Natural killer cell (primary cell): ENCODE data around the gene AURKAIP1. TPM values are rescaled to one million over a fixed set of nuclear protein-coding genes. Genes with fewer than 3 reads are reported as not detected.
A peak's percentile ranks its signal among the peaks of the same experiment; 100 is the strongest.

Experiments used
- ATAC-seq, 3 donors: fragments of 150-1000 bp in 2 of 3; fragments of 200-7000 bp in 1 of 3; cut with Tn5 transposase; 1 replicate in 1 of 3; 2 replicates in 2 of 3; pipeline ENCODE4 v1.10.0; 2021; ENCODE audit warnings: mild to moderate bottlenecking in 2 of 3, moderate library complexity in 2 of 3
- DNase-seq, 2 donors: peaks; one replicate each; pipeline versions ENCODE4 v3.0.0 to v3.0.0-alpha.2; 2013 to 2021; ENCODE audit warnings: mixed read lengths in 1 of 2
- H3K27ac ChIP-seq: one replicate; pipeline ENCODE4 v1.5.1; 2013; ENCODE audit warnings: mild to moderate bottlenecking, low read length
- H3K27me3 ChIP-seq: one replicate; pipeline ENCODE4 v1.6.1; 2013; ENCODE audit warnings: low read length; ENCODE audit not compliant: control insufficient read depth, insufficient read depth
- H3K36me3 ChIP-seq: one replicate; pipeline ENCODE4 v1.6.1; 2013; ENCODE audit warnings: low read length; ENCODE audit not compliant: control insufficient read depth, insufficient read depth
- H3K4me1 ChIP-seq: one replicate; pipeline ENCODE4 v1.6.1; 2013; ENCODE audit warnings: low read length; ENCODE audit not compliant: control insufficient read depth, insufficient read depth
- H3K4me3 ChIP-seq: one replicate; pipeline ENCODE4 v1.5.1; 2013; ENCODE audit warnings: low read length
- H3K9me3 ChIP-seq: one replicate; pipeline ENCODE4 v1.6.1; 2013; ENCODE audit warnings: low read length; ENCODE audit not compliant: control insufficient read depth, insufficient read depth
- H3K27ac Mint-ChIP-seq, 2 donors: one replicate each; pipeline ENCODE4 v1.8.0; 2022; ENCODE audit warnings: mild to moderate bottlenecking in 2 of 2, mixed read lengths in 2 of 2, moderate library complexity in 1 of 2
- H3K27me3 Mint-ChIP-seq, 2 donors: one replicate each; pipeline ENCODE4 v1.8.0; 2022; ENCODE audit warnings: low read depth in 2 of 2, mixed read lengths in 2 of 2
- H3K36me3 Mint-ChIP-seq: one replicate; pipeline ENCODE4 v1.8.0; 2022; ENCODE audit warnings: mixed read lengths
- H3K4me1 Mint-ChIP-seq, 2 donors: one replicate each; pipeline ENCODE4 v1.8.0; 2022; ENCODE audit warnings: mixed read lengths in 2 of 2
- H3K4me3 Mint-ChIP-seq: one replicate; pipeline ENCODE4 v1.8.0; 2022; ENCODE audit warnings: mild to moderate bottlenecking, moderate library complexity, mixed read lengths
- H3K9me3 Mint-ChIP-seq, 2 donors: one replicate each; pipeline ENCODE4 v1.8.0; 2022; ENCODE audit warnings: mixed read lengths in 2 of 2
- WGBS: methylation state at CpG from one replicate; pipeline ENCODE4 v1.1.7; 2013; ENCODE audit warnings: missing lambda C conversion rate; ENCODE audit not compliant: insufficient coverage; 5-methylcytosine and 5-hydroxymethylcytosine counted together
- intact Hi-C: fragments of 100-400 bp; cut with micrococcal nuclease; formaldehyde crosslinking; loops from one replicate; pipeline ENCODE4 v1.14.2; 2022
- total RNA-seq, 4 donors: library from RNA; stranded (reverse); fragments of 120-200 nt in 1 of 4; gene quantifications; one replicate each; pipeline versions ENCODE4 v1.2.3 to v1.2.4, GENCODE V29; 2013 to 2022
- TF ChIP-seq, protein P1 (sequence below): fragments of 200-600 bp; IDR thresholded peaks from one replicate; pipeline ENCODE4 v1.8.0; 2022; ENCODE audit warnings: antibody characterized with exemption

AURKAIP1 gene
- total RNA-seq, 3 donors from 2014 or later (not counting 1 experiment from before 2014, with no cell fraction given) = 60.0 to 76.3 (median 64.6) TPM

DNA sequence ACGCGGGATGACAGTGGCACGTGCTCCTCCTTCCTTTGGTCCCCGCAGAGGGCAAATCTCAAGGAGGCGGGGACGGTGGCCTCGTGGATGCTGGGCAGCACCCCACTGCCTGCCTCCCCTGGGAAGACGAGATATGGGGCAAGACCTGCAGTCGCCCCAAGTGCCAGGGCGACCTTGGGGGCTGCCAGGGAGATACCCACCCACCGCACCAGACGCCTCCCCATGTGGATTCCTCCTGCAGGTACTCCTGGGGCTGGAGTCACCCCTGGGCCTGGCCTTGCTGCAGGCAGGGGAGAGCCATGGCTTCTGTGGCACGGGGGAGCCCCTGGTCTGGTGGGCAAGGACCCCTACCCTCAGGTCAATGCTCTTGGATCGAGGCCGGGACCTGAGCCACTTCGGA, 5.9 kb upstream of the AURKAIP1 start:
- no peaks in the 10 kb centered on the region for H3K27me3 Mint-ChIP-seq
- Histone ChIP-seq H3K27me3 (no peaks in the 10 kb centered on the region), H3K36me3 (peaks cover 4% of the 10 kb centered on the region), H3K9me3 (no peaks in the 10 kb centered on the region), H3K27ac (no peak overlapping the region), H3K4me1 (peaks cover 3% of the 10 kb centered on the region), H3K4me3 (no peak overlapping the region)
- intact Hi-C loops = no loop called here
- no peaks in the 10 kb centered on the region for H3K4me1 Mint-ChIP-seq
- DNase-seq (no peak), ATAC-seq (no peak)
- H3K9me3 Mint-ChIP-seq = no peaks in the 10 kb centered on the region
- WGBS = 96% methylated on average over 16 of the region's 16 CpGs
- H3K4me3 Mint-ChIP-seq = no peak overlapping the region
- no peaks in the 10 kb centered on the region for H3K36me3 Mint-ChIP-seq
- no peak overlapping the region for H3K27ac Mint-ChIP-seq
- TF ChIP-seq, protein P1, sequence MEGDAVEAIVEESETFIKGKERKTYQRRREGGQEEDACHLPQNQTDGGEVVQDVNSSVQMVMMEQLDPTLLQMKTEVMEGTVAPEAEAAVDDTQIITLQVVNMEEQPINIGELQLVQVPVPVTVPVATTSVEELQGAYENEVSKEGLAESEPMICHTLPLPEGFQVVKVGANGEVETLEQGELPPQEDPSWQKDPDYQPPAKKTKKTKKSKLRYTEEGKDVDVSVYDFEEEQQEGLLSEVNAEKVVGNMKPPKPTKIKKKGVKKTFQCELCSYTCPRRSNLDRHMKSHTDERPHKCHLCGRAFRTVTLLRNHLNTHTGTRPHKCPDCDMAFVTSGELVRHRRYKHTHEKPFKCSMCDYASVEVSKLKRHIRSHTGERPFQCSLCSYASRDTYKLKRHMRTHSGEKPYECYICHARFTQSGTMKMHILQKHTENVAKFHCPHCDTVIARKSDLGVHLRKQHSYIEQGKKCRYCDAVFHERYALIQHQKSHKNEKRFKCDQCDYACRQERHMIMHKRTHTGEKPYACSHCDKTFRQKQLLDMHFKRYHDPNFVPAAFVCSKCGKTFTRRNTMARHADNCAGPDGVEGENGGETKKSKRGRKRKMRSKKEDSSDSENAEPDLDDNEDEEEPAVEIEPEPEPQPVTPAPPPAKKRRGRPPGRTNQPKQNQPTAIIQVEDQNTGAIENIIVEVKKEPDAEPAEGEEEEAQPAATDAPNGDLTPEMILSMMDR = no peak

DNA sequence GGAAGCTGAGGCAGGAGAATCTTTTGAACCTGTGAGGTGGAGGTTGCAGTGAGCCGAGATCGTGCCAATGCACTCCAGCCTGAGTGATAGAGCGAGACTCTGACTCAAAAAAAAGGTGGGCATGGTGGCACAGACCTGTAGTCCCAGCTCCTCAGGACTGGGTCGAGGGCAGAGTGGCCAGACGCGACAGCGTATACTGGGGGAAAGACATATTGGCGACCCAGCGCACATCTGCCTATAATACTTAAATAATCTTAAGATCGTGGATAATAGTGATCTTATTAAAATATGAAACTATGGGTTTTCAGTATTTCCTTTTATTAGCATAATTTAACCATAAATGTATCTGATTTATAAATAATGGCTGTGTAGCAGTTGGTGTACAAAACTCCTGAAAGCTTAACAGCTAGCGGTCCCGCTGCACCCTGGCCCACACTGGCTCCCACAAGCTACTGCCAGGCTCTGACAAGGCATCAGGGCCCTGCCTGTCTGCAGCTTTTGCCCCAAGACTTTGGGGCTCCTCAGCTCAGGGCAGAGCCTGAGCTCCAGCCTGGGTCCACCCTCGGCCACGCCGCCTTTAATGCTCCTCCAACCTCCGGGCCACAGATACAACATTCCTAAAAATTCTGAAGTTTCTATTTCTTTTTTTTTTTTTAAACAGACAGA, 2.7 kb upstream of the AURKAIP1 start:
- DNase-seq (no peak), ATAC-seq (no peak)
- no peak overlapping the region for H3K27ac ChIP-seq
- 95% methylated on average over 13 of the region's 16 CpGs for WGBS
- Mint-ChIP-seq H3K27ac (no peak overlapping the region), H3K9me3 (no peaks in the 10 kb centered on the region), H3K4me3 (no peak overlapping the region), H3K4me1 (peaks cover 5 to 16% of the 10 kb centered on the region in 2 donors), H3K36me3 (no peaks in the 10 kb centered on the region), H3K27me3 (no peaks in the 10 kb centered on the region)
- peaks cover 27% of the 10 kb centered on the region for H3K4me1 ChIP-seq
- H3K9me3 ChIP-seq = no peaks in the 10 kb centered on the region
- peaks cover 9% of the 10 kb centered on the region for H3K36me3 ChIP-seq
- no peak overlapping the region for H3K4me3 ChIP-seq
- TF ChIP-seq, protein P1 = no peak
- H3K27me3 ChIP-seq = no peaks in the 10 kb centered on the region
- intact Hi-C loops = no loop called here

DNA sequence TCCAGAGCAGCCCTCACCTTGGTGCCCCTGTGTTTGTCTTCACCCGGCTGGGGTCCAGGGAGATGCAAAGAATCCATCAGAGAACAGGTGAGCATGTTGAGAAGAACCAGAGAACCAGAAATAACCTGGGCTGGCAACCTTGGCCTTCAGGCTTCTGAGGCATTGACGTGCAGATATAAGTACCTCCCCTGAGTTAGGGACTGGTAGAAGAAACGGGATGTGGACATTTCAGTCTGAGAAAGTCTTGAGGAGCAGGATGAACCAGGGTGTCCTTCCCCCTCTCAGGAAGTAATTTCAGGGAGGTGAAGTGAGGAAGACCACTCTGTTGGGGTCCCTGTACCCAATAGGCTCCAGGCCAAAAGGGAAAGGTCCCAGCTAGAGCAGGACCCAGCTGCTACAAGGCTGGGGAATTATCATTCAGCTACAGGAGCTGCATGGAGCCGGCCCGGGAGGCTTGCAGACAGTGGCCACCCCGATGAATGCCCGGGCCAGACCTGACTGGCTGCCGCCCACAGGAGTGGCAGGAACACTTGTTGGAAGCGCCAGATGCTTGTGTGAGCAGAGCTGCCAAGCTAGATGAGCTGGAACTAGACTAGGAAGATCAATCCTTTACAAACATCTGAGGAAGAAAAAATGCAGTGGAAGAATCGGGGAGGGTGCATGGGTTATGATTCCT, 1.7 kb upstream of the AURKAIP1 start:
- Histone ChIP-seq H3K4me1 (peaks cover 36% of the 10 kb centered on the region), H3K4me3 (no peak overlapping the region), H3K27me3 (no peaks in the 10 kb centered on the region), H3K27ac (no peak overlapping the region), H3K36me3 (peaks cover 9% of the 10 kb centered on the region), H3K9me3 (no peaks in the 10 kb centered on the region)
- Mint-ChIP-seq H3K9me3 (no peaks in the 10 kb centered on the region), H3K4me1 (peaks cover 10 to 20% of the 10 kb centered on the region in 2 donors), H3K27ac (peak overlapping the region; percentile 97 to 98), H3K27me3 (no peaks in the 10 kb centered on the region), H3K4me3 (peak overlapping the region; percentile 21), H3K36me3 (no peaks in the 10 kb centered on the region)
- TF ChIP-seq, protein P1 = no peak
- ATAC-seq = no peak
- 98% methylated on average over 9 of the region's 10 CpGs for WGBS
- intact Hi-C loops = no loop called here
- DNase-seq = no peak
